NB4 (cell line): Measurements from ENCODE around the gene ZMAT3.
"Not testable (repeated sequence)": the region's sequence is repeated elsewhere in the genome, so short reads cannot be mapped to it uniquely, and the experiment has no call there.

ENCODE experiments used
- DNase-seq: peaks from one replicate; pipeline ENCODE4 v3.0.0; 2010; ENCODE audit warnings: low read depth
- H3K4me3 ChIP-seq: one replicate; pipeline ENCODE4 v1.5.1; 2011; ENCODE audit warnings: mild to moderate bottlenecking, low read depth, low read length, moderate library complexity
- CTCF ChIP-seq: IDR thresholded peaks from one replicate; pipeline ENCODE4 v1.5.1; 2012; ENCODE audit warnings: low read depth, low read length
- MAX ChIP-seq: IDR thresholded peaks from 2 replicates; pipeline ENCODE4 v1.6.1; 2011; ENCODE audit warnings: low read depth, low read length
- MYC ChIP-seq: IDR thresholded peaks from 2 replicates; pipeline ENCODE4 v1.6.1; 2011; ENCODE audit warnings: low read depth, low read length
- POLR2A ChIP-seq: IDR thresholded peaks from 2 replicates; pipeline ENCODE4 v1.6.1; 2011; ENCODE audit warnings: mild to moderate bottlenecking; ENCODE audit not compliant: insufficient read length; ENCODE audit errors: extremely low read depth

Gene ZMAT3

GRCh38 chr3:179035232-179035631, 36.4 kb downstream of the ZMAT3 start:
- TF ChIP-seq MAX = no peak
- TF ChIP-seq MYC = no peak
- TF ChIP-seq CTCF = no peak
- no peak for TF ChIP-seq POLR2A
- no peak for DNase-seq
- H3K4me3 ChIP-seq = no peak overlapping the region

- DNase-seq, H3K4me3 ChIP-seq: not testable (repeated sequence)
These were observed 38.3 kb downstream of the ZMAT3 start for GRCh38 chr3:179033304-179033657.

GRCh38 chr3:179032454-179033303, 38.9 kb downstream of the ZMAT3 start:
- DNase-seq, H3K4me3 ChIP-seq: not testable (repeated sequence)

GRCh38 chr3:179029096-179029495, 42.5 kb downstream of the ZMAT3 start:
- TF ChIP-seq POLR2A = no peak
- TF ChIP-seq MYC = no peak
- TF ChIP-seq MAX = no peak
- TF ChIP-seq CTCF = no peak
- DNase-seq = no peak
- no peak overlapping the region for H3K4me3 ChIP-seq

- DNase-seq = no peak
- TF ChIP-seq MAX = no peak
- no peak for TF ChIP-seq CTCF
- TF ChIP-seq POLR2A = no peak
- no peak for TF ChIP-seq MYC
- no peak overlapping the region for H3K4me3 ChIP-seq
These were observed 43.2 kb downstream of the ZMAT3 start for GRCh38 chr3:179028408-179028807.

- no peak for DNase-seq
- TF ChIP-seq MAX (no peak), POLR2A (no peak), MYC (no peak), CTCF (no peak)
- no peak overlapping the region for H3K4me3 ChIP-seq
These were observed 44.2 kb downstream of the ZMAT3 start for GRCh38 chr3:179027326-179027900.

GRCh38 chr3:179026636-179027035, 45.0 kb downstream of the ZMAT3 start:
- no peak for DNase-seq
- no peak overlapping the region for H3K4me3 ChIP-seq
- TF ChIP-seq CTCF (no peak), MYC (no peak), MAX (no peak), POLR2A (no peak)
